PC-9 (cell line): ENCODE measurements around the gene KIAA0040.

Source experiments
- EZH2 ChIP-seq: fragments of 200-600 bp; sonication (generic); IDR thresholded peaks from 2 replicates; pipeline ENCODE4 v1.8.0; 2017; ENCODE audit warnings: antibody characterized with exemption, low read depth
- TF ChIP-seq, protein P1 (sequence below): fragments of 200-600 bp; sonication (generic); conservative IDR thresholded peaks from 2 replicates; pipeline ENCODE4 v1.6.1; 2017; ENCODE audit warnings: mixed run types, antibody characterized with exemption, mild to moderate bottlenecking, moderate library complexity

DNA sequence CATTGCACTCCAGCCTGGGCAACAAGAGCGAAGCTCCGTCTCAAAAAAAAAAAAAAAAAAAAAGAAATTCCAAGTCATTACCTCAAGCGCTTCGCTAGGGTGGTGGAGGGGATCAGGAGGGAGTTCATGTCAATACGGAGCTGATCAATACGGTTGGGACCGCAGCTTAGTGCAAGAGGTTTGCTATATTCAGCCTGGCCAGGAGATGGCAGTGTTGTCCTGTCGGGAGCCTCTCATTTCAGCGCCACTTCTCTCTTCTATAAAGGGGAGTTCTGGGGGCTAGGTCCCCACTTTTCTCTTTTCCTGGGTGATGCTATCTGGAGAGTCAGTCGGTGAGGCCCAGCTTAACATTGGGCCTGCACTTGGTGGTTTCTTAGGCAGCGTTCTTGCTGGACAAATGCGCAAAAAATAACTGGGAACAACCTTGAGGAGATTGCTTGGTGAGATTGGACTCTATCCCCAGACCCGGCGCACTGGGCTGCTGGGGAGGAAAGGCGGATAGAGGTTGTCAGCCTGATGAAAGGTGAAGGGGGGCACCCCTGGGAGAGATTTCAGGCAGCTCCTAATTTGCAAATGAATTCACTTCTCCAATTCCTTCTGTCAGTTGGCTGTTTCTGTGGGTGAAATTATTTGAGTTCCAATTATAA lies 40.4 kb downstream of the KIAA0040 start:
- TF ChIP-seq, protein P1, sequence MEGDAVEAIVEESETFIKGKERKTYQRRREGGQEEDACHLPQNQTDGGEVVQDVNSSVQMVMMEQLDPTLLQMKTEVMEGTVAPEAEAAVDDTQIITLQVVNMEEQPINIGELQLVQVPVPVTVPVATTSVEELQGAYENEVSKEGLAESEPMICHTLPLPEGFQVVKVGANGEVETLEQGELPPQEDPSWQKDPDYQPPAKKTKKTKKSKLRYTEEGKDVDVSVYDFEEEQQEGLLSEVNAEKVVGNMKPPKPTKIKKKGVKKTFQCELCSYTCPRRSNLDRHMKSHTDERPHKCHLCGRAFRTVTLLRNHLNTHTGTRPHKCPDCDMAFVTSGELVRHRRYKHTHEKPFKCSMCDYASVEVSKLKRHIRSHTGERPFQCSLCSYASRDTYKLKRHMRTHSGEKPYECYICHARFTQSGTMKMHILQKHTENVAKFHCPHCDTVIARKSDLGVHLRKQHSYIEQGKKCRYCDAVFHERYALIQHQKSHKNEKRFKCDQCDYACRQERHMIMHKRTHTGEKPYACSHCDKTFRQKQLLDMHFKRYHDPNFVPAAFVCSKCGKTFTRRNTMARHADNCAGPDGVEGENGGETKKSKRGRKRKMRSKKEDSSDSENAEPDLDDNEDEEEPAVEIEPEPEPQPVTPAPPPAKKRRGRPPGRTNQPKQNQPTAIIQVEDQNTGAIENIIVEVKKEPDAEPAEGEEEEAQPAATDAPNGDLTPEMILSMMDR: peak; percentile 92
- TF ChIP-seq EZH2: no peak
